Transverse colon (tissue), 4 donors: ENCODE measurements around the gene ADGRB3. TPM values are rescaled to one million over a fixed set of nuclear protein-coding genes. Genes with fewer than 3 reads are reported as not detected.

ENCODE experiments used
- DNase-seq: peaks from one replicate; pipeline ENCODE4 v3.0.0-alpha.2; 2019
- H3K27ac ChIP-seq, 4 donors: fragments of 200-600 bp; sonication (generic); 2 replicates each; pipeline ENCODE4 v1.5.1; 2016 to 2018; ENCODE audit warnings: inconsistent platforms in 4 of 4
- H3K27me3 ChIP-seq: fragments of 200-600 bp; sonication (generic); 2 replicates; pipeline ENCODE4 v1.5.1; 2017; ENCODE audit warnings: inconsistent platforms
- H3K36me3 ChIP-seq, 4 donors: fragments of 200-600 bp; sonication (generic); 2 replicates each; pipeline ENCODE4 v1.5.1; 2017 to 2019; ENCODE audit warnings: inconsistent platforms in 4 of 4
- H3K4me1 ChIP-seq, 4 donors: fragments of 200-600 bp; sonication (generic); 2 replicates each; pipeline ENCODE4 v1.5.1; 2017 to 2020; ENCODE audit warnings: inconsistent platforms in 4 of 4
- H3K4me3 ChIP-seq, 4 donors: fragments of 200-600 bp; sonication (generic); 1 replicate in 1 of 4; 2 replicates in 3 of 4; pipeline versions ENCODE4 v1.5.1 to v1.6.1; 2017 to 2019; ENCODE audit warnings: inconsistent platforms in 4 of 4
- H3K9me3 ChIP-seq, 2 donors: fragments of 200-600 bp; sonication (generic); 2 replicates each; pipeline ENCODE4 v1.5.1; 2017 to 2019; ENCODE audit warnings: inconsistent platforms in 2 of 2
- EP300 ChIP-seq: sonication (generic); formaldehyde crosslinking; IDR thresholded peaks from one replicate; pipeline ENCODE4 v1.6.1; 2017; ENCODE audit warnings: antibody characterized with exemption, low read depth
- POLR2A ChIP-seq: fragments of 450-650 bp; IDR thresholded peaks from one replicate; pipeline ENCODE4 v1.6.1; 2016; ENCODE audit warnings: antibody characterized with exemption, mild to moderate bottlenecking, moderate library complexity
- POLR2AphosphoS5 ChIP-seq, 3 donors: sonication (generic); formaldehyde crosslinking; IDR thresholded peaks; one replicate each; pipeline ENCODE4 v1.6.1; 2016; ENCODE audit warnings: antibody characterized with exemption in 3 of 3
- WGBS, 2 donors: methylation state at CpG; one replicate each; pipeline ENCODE4 v1.1.5; 2018; ENCODE audit warnings: low coverage in 1 of 2; 5-methylcytosine and 5-hydroxymethylcytosine counted together
- in situ Hi-C, 4 donors: fragments of 200-750 bp; cut with MboI; loops; one replicate each; pipeline versions ENCODE4 v1.15.0 to v1.15.1; 2017; ENCODE audit warnings: low sequenced_read_pairs in 3 of 4, low pct_ligation_motif_present in 1 of 4, low pct_unique_long_range_greater_than_20kb in 1 of 4
- intact Hi-C: fragments of 100-400 bp; cut with DNase I; formaldehyde crosslinking; loops from one replicate; pipeline ENCODE4 v1.15.1; 2023; ENCODE audit warnings: low total_unique reads
- total RNA-seq, 4 donors: library from RNA; depleted of rRNA; stranded (reverse); fragments of >200 nt; gene quantifications; one replicate each; pipeline ENCODE4 v1.1.0, GENCODE V29; 2016
- TF ChIP-seq, protein P1 (sequence below), 5 experiments: fragments of 200-600 bp in 3 of 5; fragments of 450-650 bp in 2 of 5; sonication (generic) in 3 of 5; IDR thresholded peaks; 1 replicate in 2 of 5; 2 replicates in 3 of 5; pipeline ENCODE4 v1.5.1; 2016 to 2017; ENCODE audit warnings: antibody characterized with exemption in 5 of 5, inconsistent platforms in 3 of 5, mild to moderate bottlenecking in 2 of 5, moderate library complexity in 1 of 5

The ADGRB3 gene
- total RNA-seq, 4 donors from 2014 or later = 0.37 to 20.5 (median 2.2) TPM

- TF ChIP-seq POLR2AphosphoS5 (IDR thresholded peaks at IDR 0.05) (no peak), POLR2A (no peak), EP300 (no peak)
- TF ChIP-seq, protein P1, sequence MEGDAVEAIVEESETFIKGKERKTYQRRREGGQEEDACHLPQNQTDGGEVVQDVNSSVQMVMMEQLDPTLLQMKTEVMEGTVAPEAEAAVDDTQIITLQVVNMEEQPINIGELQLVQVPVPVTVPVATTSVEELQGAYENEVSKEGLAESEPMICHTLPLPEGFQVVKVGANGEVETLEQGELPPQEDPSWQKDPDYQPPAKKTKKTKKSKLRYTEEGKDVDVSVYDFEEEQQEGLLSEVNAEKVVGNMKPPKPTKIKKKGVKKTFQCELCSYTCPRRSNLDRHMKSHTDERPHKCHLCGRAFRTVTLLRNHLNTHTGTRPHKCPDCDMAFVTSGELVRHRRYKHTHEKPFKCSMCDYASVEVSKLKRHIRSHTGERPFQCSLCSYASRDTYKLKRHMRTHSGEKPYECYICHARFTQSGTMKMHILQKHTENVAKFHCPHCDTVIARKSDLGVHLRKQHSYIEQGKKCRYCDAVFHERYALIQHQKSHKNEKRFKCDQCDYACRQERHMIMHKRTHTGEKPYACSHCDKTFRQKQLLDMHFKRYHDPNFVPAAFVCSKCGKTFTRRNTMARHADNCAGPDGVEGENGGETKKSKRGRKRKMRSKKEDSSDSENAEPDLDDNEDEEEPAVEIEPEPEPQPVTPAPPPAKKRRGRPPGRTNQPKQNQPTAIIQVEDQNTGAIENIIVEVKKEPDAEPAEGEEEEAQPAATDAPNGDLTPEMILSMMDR (IDR thresholded peaks at IDR 0.05) = no peak
- H3K4me3 ChIP-seq = no peak overlapping the region
- no peaks in the 10 kb centered on the region for H3K36me3 ChIP-seq
- no peaks in the 10 kb centered on the region for H3K27me3 ChIP-seq
- no peaks in the 10 kb centered on the region for H3K4me1 ChIP-seq
- in situ Hi-C loops (no loop called here), intact Hi-C loops (no loop called here)
- H3K27ac ChIP-seq = no peak overlapping the region
- no peaks in the 10 kb centered on the region for H3K9me3 ChIP-seq
- 18 to 60% methylated on average over 1 of the region's 1 CpG for WGBS, 2 donors
- no peak for DNase-seq
These were observed 603.0 kb downstream of the ADGRB3 start for GRCh38 chr6:69238067-69238466.

DNA sequence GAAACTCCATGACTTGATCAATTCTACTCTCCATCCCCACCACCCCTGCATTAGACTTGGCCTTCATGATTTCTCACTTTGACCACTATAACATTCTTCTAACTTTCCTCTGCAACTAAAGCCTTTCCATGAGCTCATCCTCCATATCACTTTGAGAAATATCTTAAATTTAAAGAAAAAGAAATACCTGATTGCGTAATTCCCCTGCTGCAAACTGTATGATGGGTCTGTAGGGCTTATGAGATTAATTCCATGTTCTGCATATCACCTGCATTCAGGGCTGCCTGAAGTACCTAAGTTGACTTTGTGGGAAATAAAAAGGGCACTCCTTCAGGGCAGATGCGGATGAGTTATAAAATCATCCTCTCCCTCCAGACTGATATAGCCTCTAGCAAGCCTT, 611.9 kb downstream of the ADGRB3 start:
- in situ Hi-C loops (no loop called here), intact Hi-C loops (no loop called here)
- Histone ChIP-seq H3K9me3 (no peaks in the 10 kb centered on the region), H3K36me3 (no peaks in the 10 kb centered on the region), H3K4me1 (no peaks in the 10 kb centered on the region), H3K4me3 (no peak overlapping the region), H3K27ac (no peak overlapping the region), H3K27me3 (no peaks in the 10 kb centered on the region)
- TF ChIP-seq, protein P1 (IDR thresholded peaks at IDR 0.05) = no peak
- TF ChIP-seq EP300 (no peak), POLR2A (no peak), POLR2AphosphoS5 (IDR thresholded peaks at IDR 0.05) (no peak)
- no peak for DNase-seq
- 76 to 86% methylated on average over 2 of the region's 2 CpGs for WGBS, 2 donors

DNA sequence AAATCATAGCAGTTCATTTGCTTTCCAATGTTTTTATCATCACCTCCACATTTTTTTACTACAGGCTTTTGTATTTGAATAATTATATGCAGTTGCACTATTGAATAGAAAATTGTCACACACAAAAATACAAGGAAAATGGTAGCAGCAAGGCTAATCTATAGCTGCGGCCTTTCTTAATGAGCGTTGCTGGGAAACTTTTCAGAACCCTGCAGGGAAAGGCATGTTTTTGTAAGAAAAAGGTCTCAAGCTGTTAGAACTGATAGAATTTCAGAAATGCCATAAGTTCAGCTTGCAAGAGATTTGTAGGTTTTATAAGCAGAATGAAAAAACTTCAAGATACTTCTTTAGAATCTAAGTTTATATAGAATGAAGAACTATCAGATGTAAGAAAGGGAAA, 625.9 kb downstream of the ADGRB3 start:
- no peaks in the 10 kb centered on the region for H3K4me1 ChIP-seq
- H3K36me3 ChIP-seq = no peaks in the 10 kb centered on the region
- H3K27me3 ChIP-seq = no peaks in the 10 kb centered on the region
- TF ChIP-seq, protein P1 (IDR thresholded peaks at IDR 0.05) = no peak
- TF ChIP-seq POLR2A (no peak), POLR2AphosphoS5 (IDR thresholded peaks at IDR 0.05) (no peak), EP300 (no peak)
- intact Hi-C loops (no loop called here), in situ Hi-C loops (no loop called here)
- H3K4me3 ChIP-seq = no peak overlapping the region
- DNase-seq = no peak
- H3K9me3 ChIP-seq = no peaks in the 10 kb centered on the region
- no peak overlapping the region for H3K27ac ChIP-seq
- WGBS, 2 donors = 90 to 92% methylated on average over 2 of the region's 2 CpGs

DNA sequence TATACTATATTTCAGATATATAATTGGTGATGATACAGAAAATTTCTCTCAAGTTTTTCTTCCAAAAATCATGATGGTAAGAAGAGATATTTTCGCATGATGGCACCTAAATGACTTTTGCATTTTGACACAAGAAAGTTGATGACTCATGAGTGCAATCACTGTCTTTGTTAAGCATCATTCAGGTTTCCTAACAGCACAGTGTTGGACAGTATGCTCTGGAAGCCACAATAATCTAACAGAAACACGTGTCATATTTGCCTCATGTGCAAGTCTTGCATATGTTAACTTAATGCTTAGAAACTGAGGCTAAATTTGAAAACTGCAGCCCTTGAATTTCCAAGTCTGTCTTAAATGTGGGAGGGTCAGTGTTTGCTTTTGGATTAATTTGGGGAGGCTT, 628.2 kb downstream of the ADGRB3 start:
- in situ Hi-C loops (no loop called here), intact Hi-C loops (no loop called here)
- Histone ChIP-seq H3K9me3 (no peaks in the 10 kb centered on the region), H3K27ac (no peak overlapping the region), H3K27me3 (no peaks in the 10 kb centered on the region), H3K36me3 (no peaks in the 10 kb centered on the region), H3K4me1 (no peaks in the 10 kb centered on the region), H3K4me3 (no peak overlapping the region)
- WGBS, 2 donors = 66 to 72% methylated on average over 2 of the region's 2 CpGs
- DNase-seq = no peak
- TF ChIP-seq EP300 (no peak), POLR2AphosphoS5 (IDR thresholded peaks at IDR 0.05) (no peak), POLR2A (no peak)
- TF ChIP-seq, protein P1 (IDR thresholded peaks at IDR 0.05) = no peak
